ENCODE data around the gene WWOX. TPM values are rescaled to one million over a fixed set of nuclear protein-coding genes. Genes with fewer than 3 reads are reported as not detected.

The WWOX gene
- total RNA-seq, 3 donors from 2014 or later (not counting 1 experiment from before 2014, with no cell fraction given): 21.0 to 29.8 (median 27.0) TPM

DNA sequence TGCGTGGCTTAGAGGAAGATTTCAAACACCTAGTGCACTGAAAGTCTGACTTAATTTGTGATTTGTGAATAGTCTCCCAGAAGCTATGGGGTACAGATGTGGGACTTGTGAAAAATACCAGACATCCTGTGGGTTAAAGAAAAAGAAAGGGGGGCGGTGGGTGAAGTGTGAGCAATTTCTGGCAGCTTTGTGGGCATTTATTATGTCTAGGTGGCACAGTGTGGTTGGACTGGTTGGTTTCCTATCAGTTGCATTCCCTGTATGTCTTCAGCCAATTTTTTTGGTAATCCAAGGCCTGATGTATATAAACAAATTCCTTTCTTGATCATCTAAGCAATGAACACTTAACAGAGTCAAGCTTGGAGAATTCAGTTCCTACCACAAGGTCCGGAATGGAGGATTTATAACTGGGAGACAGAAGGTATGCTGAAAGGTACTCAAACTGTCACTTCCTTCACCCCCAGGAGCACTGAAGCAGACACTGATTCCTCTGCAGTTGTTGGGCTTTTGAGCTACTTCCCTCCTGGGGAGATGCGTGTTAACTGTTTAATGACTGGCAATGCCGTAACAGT lies 211.6 kb downstream of the WWOX start:
- H3K4me3 ChIP-seq (ENCODE audit: low read length): no peak overlapping the region
- Mint-ChIP-seq H3K27me3 (ENCODE audit: low read depth in 2 of 2) (peaks cover 19 to 25% of the 10 kb centered on the region in 2 donors), H3K27ac (peak overlapping the region in 1 of 2 donors; percentile 14), H3K4me1 (peaks cover 33 to 35% of the 10 kb centered on the region in 2 donors), H3K36me3 (no peaks in the 10 kb centered on the region), H3K4me3 (peak overlapping the region; percentile 7), H3K9me3 (no peaks in the 10 kb centered on the region)
- H3K36me3 ChIP-seq (ENCODE audit: control insufficient read depth, insufficient read depth, low read length): no peaks in the 10 kb centered on the region
- peak; percentile 50 to 85 (median 50) for ATAC-seq
- WGBS (ENCODE audit: insufficient coverage): 11% methylated on average over 4 of the region's 5 CpGs
- peaks cover 15% of the 10 kb centered on the region for H3K4me1 ChIP-seq (ENCODE audit: control insufficient read depth, insufficient read depth, low read length)
- intact Hi-C loops (cut with micrococcal nuclease): no loop called here
- no peak overlapping the region for H3K27ac ChIP-seq (ENCODE audit: low read length)
- H3K27me3 ChIP-seq (ENCODE audit: control insufficient read depth, insufficient read depth, low read length): no peaks in the 10 kb centered on the region
- peak in 1 of 2 donors; percentile 5 for DNase-seq
- TF ChIP-seq, protein P1, sequence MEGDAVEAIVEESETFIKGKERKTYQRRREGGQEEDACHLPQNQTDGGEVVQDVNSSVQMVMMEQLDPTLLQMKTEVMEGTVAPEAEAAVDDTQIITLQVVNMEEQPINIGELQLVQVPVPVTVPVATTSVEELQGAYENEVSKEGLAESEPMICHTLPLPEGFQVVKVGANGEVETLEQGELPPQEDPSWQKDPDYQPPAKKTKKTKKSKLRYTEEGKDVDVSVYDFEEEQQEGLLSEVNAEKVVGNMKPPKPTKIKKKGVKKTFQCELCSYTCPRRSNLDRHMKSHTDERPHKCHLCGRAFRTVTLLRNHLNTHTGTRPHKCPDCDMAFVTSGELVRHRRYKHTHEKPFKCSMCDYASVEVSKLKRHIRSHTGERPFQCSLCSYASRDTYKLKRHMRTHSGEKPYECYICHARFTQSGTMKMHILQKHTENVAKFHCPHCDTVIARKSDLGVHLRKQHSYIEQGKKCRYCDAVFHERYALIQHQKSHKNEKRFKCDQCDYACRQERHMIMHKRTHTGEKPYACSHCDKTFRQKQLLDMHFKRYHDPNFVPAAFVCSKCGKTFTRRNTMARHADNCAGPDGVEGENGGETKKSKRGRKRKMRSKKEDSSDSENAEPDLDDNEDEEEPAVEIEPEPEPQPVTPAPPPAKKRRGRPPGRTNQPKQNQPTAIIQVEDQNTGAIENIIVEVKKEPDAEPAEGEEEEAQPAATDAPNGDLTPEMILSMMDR (IDR thresholded peaks at IDR 0.05): no peak
- H3K9me3 ChIP-seq (ENCODE audit: control insufficient read depth, insufficient read depth, low read length): no peaks in the 10 kb centered on the region

DNA sequence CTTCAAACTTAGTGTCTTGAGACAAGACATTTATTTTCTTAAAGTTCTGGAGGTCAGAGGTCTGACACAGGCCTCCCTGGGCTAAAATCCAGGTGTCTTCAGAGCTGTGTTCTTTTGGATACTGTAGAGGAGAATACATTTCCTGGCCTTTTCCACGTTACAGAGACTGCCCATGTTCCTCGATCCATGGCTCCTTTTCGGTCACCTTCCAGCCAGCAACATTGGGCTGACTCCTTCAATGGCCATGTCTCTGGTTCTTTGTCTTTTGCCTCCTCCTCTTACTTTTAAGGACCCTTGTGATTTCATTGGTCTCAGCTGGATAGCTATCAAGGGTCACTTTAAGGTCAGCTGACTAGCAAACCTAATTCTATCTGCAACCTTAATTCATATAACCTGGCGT lies 212.4 kb downstream of the WWOX start:
- H3K27ac Mint-ChIP-seq: no peak overlapping the region
- TF ChIP-seq, protein P1 (IDR thresholded peaks at IDR 0.05): no peak
- DNase-seq (no peak), ATAC-seq (no peak)
- peaks cover 14 to 18% of the 10 kb centered on the region in 2 donors for H3K27me3 Mint-ChIP-seq (ENCODE audit: low read depth in 2 of 2)
- H3K4me3 ChIP-seq (ENCODE audit: low read length): no peak overlapping the region
- H3K9me3 ChIP-seq (ENCODE audit: control insufficient read depth, insufficient read depth, low read length): no peaks in the 10 kb centered on the region
- H3K4me3 Mint-ChIP-seq: no peak overlapping the region
- H3K4me1 ChIP-seq (ENCODE audit: control insufficient read depth, insufficient read depth, low read length): peaks cover 15% of the 10 kb centered on the region
- no peaks in the 10 kb centered on the region for H3K36me3 Mint-ChIP-seq
- H3K9me3 Mint-ChIP-seq: no peaks in the 10 kb centered on the region
- H3K27me3 ChIP-seq (ENCODE audit: control insufficient read depth, insufficient read depth, low read length): no peaks in the 10 kb centered on the region
- H3K36me3 ChIP-seq (ENCODE audit: control insufficient read depth, insufficient read depth, low read length): no peaks in the 10 kb centered on the region
- intact Hi-C loops (cut with micrococcal nuclease): no loop called here
- WGBS (ENCODE audit: insufficient coverage): 90% methylated on average over 3 of the region's 4 CpGs
- peaks cover 33 to 35% of the 10 kb centered on the region in 2 donors for H3K4me1 Mint-ChIP-seq
- no peak overlapping the region for H3K27ac ChIP-seq (ENCODE audit: low read length)

DNA sequence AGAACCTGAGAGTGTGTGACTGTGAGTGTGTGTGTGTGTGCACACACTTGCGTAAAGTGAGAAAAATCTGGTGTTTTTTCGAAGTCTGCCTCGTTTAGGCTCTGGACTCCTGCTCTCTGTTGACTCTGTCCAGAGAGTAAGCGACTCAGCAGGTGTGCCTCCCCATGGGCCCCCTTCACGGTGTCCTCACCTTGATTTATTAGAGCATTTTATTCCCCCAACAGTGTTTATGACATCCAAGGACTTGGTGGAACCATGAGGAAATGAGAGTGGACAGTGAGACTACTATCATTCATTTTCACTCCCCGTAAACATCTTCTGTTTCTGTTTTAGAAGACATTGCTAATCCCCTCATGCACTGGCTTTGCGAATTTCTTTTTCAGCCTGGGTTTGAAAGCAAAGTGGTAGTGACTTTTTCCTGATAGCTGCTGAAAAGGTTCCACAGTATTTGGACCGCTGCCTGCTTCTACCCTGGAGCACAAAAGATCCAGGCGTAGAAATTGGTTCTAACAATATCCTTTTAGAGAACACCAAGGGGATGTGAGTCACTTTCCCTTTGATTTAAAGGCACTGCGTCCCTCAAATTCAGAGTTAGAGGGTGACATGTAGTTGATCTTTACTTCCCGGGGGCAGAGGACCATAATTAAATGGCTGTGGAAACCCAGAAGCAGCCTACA lies 218.2 kb downstream of the WWOX start:
- H3K27me3 ChIP-seq (ENCODE audit: control insufficient read depth, insufficient read depth, low read length): no peaks in the 10 kb centered on the region
- H3K9me3 Mint-ChIP-seq: no peaks in the 10 kb centered on the region
- H3K4me1 Mint-ChIP-seq: no peaks in the 10 kb centered on the region
- no peaks in the 10 kb centered on the region for H3K4me1 ChIP-seq (ENCODE audit: control insufficient read depth, insufficient read depth, low read length)
- TF ChIP-seq, protein P1 (IDR thresholded peaks at IDR 0.05): no peak
- no peaks in the 10 kb centered on the region for H3K36me3 ChIP-seq (ENCODE audit: control insufficient read depth, insufficient read depth, low read length)
- ATAC-seq: no peak
- H3K4me3 Mint-ChIP-seq: no peak overlapping the region
- no peaks in the 10 kb centered on the region for H3K9me3 ChIP-seq (ENCODE audit: control insufficient read depth, insufficient read depth, low read length)
- intact Hi-C loops (cut with micrococcal nuclease): no loop called here
- no peak overlapping the region for H3K27ac ChIP-seq (ENCODE audit: low read length)
- H3K36me3 Mint-ChIP-seq: no peaks in the 10 kb centered on the region
- WGBS (ENCODE audit: insufficient coverage): 81% methylated on average over 10 of the region's 11 CpGs
- no peaks in the 10 kb centered on the region for H3K27me3 Mint-ChIP-seq (ENCODE audit: low read depth in 2 of 2)
- no peak overlapping the region for H3K4me3 ChIP-seq (ENCODE audit: low read length)
- no peak overlapping the region for H3K27ac Mint-ChIP-seq
- no peak for DNase-seq

All from natural killer cell (primary cell).